ENCODE results near the gene FDXACB1. TPM values are rescaled to one million over a fixed set of nuclear protein-coding genes. Genes with fewer than 3 reads are reported as not detected.

FDXACB1 gene
- polyA plus RNA-seq, 1 experiment, result 0.81 TPM

DNA sequence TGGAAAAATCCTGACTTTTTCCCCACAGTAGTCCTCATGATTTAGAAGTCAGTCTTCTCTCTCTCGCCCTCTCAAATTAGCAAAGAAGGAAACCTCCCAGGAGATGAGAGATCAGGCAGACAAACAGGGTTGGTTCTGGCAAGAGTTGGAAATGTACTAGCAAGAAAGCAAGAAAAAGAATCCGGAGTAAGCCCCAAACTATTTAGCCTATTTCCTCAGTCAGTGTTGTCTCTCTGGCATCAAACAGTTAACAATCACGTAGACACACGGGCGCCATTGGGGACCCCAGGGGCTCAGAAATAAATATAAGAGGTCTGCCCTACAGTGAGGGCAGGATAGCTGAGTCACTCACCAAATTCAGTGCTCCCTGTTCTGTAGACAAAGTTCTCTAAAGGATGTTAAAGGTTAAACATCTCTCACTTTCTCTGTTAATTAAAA, 44.4 kb upstream of the FDXACB1 start:
- CTCF ChIA-PET, result interaction anchor here (0.7 to 1.5 kb wide), 4 partner anchors 9 to 52 kb away, joined by 3 to 4 read pairs (median 3); partner anchors contain the start of gene DIXDC1
- Histone ChIP-seq H3K36me3 (ENCODE audit: control insufficient read depth, insufficient read depth, low read length) (no peaks in the 10 kb centered on the region), H3K27me3 (ENCODE audit: control insufficient read depth, insufficient read depth, low read length) (no peaks in the 10 kb centered on the region), H3K4me3 (ENCODE audit: low read depth, low read length) (no peak overlapping the region)
- POLR2A ChIA-PET, result interaction anchor here (0.5 kb wide), 1 partner anchor 9 kb away, joined by 9 read pairs; no protein-coding TSS in a partner anchor
- DNase-seq (ENCODE audit: low read depth), result no peak
- TF ChIP-seq, protein P1, sequence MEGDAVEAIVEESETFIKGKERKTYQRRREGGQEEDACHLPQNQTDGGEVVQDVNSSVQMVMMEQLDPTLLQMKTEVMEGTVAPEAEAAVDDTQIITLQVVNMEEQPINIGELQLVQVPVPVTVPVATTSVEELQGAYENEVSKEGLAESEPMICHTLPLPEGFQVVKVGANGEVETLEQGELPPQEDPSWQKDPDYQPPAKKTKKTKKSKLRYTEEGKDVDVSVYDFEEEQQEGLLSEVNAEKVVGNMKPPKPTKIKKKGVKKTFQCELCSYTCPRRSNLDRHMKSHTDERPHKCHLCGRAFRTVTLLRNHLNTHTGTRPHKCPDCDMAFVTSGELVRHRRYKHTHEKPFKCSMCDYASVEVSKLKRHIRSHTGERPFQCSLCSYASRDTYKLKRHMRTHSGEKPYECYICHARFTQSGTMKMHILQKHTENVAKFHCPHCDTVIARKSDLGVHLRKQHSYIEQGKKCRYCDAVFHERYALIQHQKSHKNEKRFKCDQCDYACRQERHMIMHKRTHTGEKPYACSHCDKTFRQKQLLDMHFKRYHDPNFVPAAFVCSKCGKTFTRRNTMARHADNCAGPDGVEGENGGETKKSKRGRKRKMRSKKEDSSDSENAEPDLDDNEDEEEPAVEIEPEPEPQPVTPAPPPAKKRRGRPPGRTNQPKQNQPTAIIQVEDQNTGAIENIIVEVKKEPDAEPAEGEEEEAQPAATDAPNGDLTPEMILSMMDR (IDR thresholded peaks at IDR 0.05; ENCODE audit: insufficient read depth, low read depth, low read length), result no peak

DNA sequence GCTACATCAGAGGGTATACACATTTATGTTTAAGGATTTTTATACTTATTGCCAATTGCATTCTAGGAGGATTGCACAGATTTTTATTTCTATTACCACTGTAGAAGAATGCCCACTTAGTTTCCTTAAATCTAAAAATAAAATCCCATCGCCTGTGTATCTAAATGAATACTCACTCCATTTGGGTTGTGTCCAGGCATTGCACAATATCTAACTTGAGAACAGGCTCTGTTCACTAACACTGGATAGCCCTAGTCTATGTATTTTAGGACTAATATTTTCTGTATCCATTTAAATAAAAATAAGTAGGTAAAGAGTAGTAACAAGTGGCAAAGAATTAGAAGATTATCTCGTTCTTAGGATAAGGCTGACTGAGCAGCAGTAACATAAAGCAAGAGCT, 43.8 kb upstream of the FDXACB1 start:
- CTCF ChIA-PET, result interaction anchor here (0.9 kb wide), 1 partner anchor 52 kb away, joined by 3 read pairs; no protein-coding TSS in a partner anchor
- POLR2A ChIA-PET, result no interaction called here
- Histone ChIP-seq H3K4me3 (ENCODE audit: low read depth, low read length) (no peak overlapping the region), H3K27me3 (ENCODE audit: control insufficient read depth, insufficient read depth, low read length) (no peaks in the 10 kb centered on the region), H3K36me3 (ENCODE audit: control insufficient read depth, insufficient read depth, low read length) (no peaks in the 10 kb centered on the region)
- peak; percentile 54 for DNase-seq (ENCODE audit: low read depth)
- TF ChIP-seq, protein P1 (IDR thresholded peaks at IDR 0.05; ENCODE audit: insufficient read depth, low read depth, low read length), result no peak

DNA sequence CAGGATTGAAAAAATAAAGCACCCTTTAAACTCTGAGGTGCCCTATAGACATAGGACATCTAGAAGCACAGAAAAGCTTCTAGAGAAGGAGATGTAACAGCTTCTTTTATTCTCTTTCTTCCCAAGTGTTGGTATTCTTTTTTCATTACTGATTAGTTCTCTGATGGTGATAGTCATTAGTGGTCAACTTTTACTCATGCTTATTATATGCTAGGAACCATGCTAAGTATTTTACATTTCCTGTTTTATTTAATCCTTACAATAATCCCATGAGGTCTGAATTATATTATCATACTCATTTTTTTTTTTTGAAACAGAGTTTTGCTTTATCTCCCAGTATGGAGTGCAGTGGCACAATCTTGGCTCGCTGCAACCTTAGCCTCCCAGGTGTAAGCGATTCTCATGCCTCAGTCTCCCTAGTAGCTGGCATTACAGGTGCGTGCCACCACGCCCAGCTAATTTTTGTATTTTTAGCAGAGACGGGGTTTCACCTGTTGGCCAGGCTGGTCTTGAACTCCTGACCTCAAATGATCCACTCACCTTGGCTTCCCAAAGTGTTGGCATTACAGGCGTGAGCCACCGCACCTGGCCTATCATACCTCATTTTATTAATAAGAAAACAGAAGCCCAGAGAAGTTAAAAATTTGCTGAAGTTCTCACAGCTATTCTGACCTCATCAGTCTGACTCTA, 42.7 kb upstream of the FDXACB1 start:
- Histone ChIP-seq H3K4me3 (ENCODE audit: low read depth, low read length) (no peak overlapping the region), H3K36me3 (ENCODE audit: control insufficient read depth, insufficient read depth, low read length) (no peaks in the 10 kb centered on the region), H3K27me3 (ENCODE audit: control insufficient read depth, insufficient read depth, low read length) (no peaks in the 10 kb centered on the region)
- TF ChIP-seq, protein P1 (IDR thresholded peaks at IDR 0.05; ENCODE audit: insufficient read depth, low read depth, low read length), result no peak
- POLR2A ChIA-PET, result no interaction called here
- DNase-seq (ENCODE audit: low read depth), result no peak
- CTCF ChIA-PET, result interaction anchor here (0.9 kb wide), 1 partner anchor 13 kb away, joined by 4 read pairs; no protein-coding TSS in a partner anchor

DNA sequence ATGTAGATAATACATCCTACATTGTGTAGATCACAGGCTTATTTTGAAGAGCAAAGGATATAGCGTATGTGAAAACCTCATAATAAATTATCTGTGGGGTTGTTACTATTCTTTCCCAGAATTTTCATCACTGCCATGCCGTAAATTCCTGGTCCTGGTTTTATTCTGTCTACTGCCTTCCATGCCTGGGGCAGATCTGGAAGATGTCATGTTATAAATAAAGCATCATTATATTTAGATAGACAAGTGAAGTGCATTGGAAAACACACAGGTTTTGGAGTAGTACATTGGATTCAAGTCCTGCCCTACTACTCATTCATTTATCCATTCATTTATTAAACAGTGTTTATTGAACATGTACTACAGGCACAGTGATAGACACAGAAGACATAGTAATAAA, 41.9 kb upstream of the FDXACB1 start:
- Histone ChIP-seq H3K36me3 (ENCODE audit: control insufficient read depth, insufficient read depth, low read length) (no peaks in the 10 kb centered on the region), H3K27me3 (ENCODE audit: control insufficient read depth, insufficient read depth, low read length) (no peaks in the 10 kb centered on the region), H3K4me3 (ENCODE audit: low read depth, low read length) (no peak overlapping the region)
- DNase-seq (ENCODE audit: low read depth), result no peak
- ChIA-PET CTCF (no interaction called here), POLR2A (no interaction called here)
- TF ChIP-seq, protein P1 (IDR thresholded peaks at IDR 0.05; ENCODE audit: insufficient read depth, low read depth, low read length), result no peak

DNA sequence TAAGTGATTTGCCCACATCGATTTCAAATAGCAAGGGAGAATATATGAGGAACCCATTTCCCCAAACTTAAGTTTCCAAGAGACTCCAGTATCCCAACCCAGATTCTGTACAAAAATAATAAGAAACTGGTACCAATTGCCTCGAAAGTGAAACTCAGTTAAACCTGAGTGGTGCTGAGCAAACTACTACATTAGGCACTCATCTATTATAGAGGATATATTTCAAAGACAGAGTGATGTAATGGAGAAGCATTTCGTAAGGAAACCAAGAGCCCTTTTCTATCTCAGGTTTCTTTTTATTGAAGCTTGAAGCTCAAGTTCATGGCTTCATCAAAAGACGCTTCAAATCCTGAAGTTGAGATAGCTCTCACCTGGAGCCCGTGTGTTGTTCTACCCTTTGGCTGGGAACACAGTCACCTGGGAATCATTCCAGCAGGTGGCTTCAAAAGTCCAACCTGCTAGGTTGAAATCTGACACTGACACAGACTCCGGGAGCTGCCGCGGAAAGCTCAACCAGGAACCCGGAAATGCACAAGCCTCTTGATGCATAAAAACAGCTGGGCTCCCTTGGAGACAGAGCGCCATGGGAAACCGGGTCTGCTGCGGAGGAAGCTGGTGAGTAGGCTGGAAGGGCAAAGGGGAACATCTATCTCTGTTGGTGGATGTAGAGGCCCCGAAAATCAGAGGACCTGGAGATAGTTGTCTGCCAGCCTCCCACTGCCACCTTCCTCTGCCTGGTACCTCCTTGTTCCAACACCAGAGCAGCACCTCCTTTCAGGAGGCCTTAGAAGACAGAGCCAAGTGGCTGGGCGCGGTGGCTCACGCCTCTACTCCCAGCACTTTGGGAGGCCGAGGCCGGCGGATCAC, 39.7 kb upstream of the FDXACB1 start, which contains the start of gene C11orf52:
Gene C11orf52 (plus strand): TSS at position 524 of the 867 bp plus-strand sequence. CDS start 60 bp downstream, at position 584.
- Histone ChIP-seq H3K36me3 (ENCODE audit: control insufficient read depth, insufficient read depth, low read length) (no peaks in the 10 kb centered on the region), H3K4me3 (ENCODE audit: low read depth, low read length) (no peak within 1 kb of the TSS), H3K27me3 (ENCODE audit: control insufficient read depth, insufficient read depth, low read length) (no peaks in the 10 kb centered on the region)
- CTCF ChIA-PET, result interaction anchor here (0.9 to 1.2 kb wide), 3 partner anchors 13 to 79 kb away, joined by 3 to 4 read pairs (median 4); no protein-coding TSS in a partner anchor
- TF ChIP-seq, protein P1 (IDR thresholded peaks at IDR 0.05; ENCODE audit: insufficient read depth, low read depth, low read length), result no peak
- no peak for DNase-seq (ENCODE audit: low read depth)
- POLR2A ChIA-PET, result no interaction called here
